Tibial nerve (tissue), 4 donors: ENCODE measurements around the gene BDH1. TPM values are rescaled to one million over a fixed set of nuclear protein-coding genes. Genes with fewer than 3 reads are reported as not detected.

Source experiments
- DNase-seq, 2 donors: peaks; one replicate each; pipeline ENCODE4 v3.0.0-alpha.2; 2019; ENCODE audit warnings: low spot score in 2 of 2
- H3K27ac ChIP-seq, 4 donors: fragments of 200-600 bp; sonication (generic) in 3 of 4; one replicate each; pipeline ENCODE4 v1.5.1; 2017 to 2019; ENCODE audit warnings: mild to moderate bottlenecking in 1 of 4
- H3K27me3 ChIP-seq, 2 donors: fragments of 200-600 bp; sonication (generic) in 1 of 2; one replicate each; pipeline versions ENCODE4 v1.5.1 to v1.6.0; 2017 to 2019
- H3K36me3 ChIP-seq, 3 donors: fragments of 200-600 bp; sonication (generic); one replicate each; pipeline ENCODE4 v1.5.1; 2018 to 2019
- H3K4me1 ChIP-seq, 4 donors: fragments of 200-600 bp; sonication (generic) in 3 of 4; one replicate each; pipeline ENCODE4 v1.5.1; 2017 to 2019
- H3K4me3 ChIP-seq, 4 donors: fragments of 200-600 bp; sonication (generic) in 3 of 4; one replicate each; pipeline ENCODE4 v1.5.1; 2017 to 2019; ENCODE audit warnings: mild to moderate bottlenecking in 1 of 4, moderate library complexity in 1 of 4
- H3K9me3 ChIP-seq, 4 donors: fragments of 200-600 bp; sonication (generic) in 3 of 4; one replicate each; pipeline ENCODE4 v1.5.1; 2017 to 2019
- EP300 ChIP-seq, 2 donors: sonication (generic); formaldehyde crosslinking; IDR thresholded peaks; one replicate each; pipeline ENCODE4 v1.6.1; 2017; ENCODE audit warnings: antibody characterized with exemption in 2 of 2, mild to moderate bottlenecking in 1 of 2
- POLR2A ChIP-seq, 2 donors: fragments of 450-650 bp; IDR thresholded peaks; one replicate each; pipeline ENCODE4 v1.6.1; 2017; ENCODE audit warnings: antibody characterized with exemption in 2 of 2, mild to moderate bottlenecking in 2 of 2, moderate library complexity in 2 of 2
- WGBS, 2 donors: methylation state at CpG; one replicate each; pipeline ENCODE4 v1.1.5; 2018; 5-methylcytosine and 5-hydroxymethylcytosine counted together
- total RNA-seq, 4 donors: library from RNA; depleted of rRNA; stranded (reverse); fragments of >200 nt; gene quantifications; one replicate each; pipeline ENCODE4 v1.1.0, GENCODE V29; 2016
- TF ChIP-seq, protein P1 (sequence below), 5 experiments: fragments of 200-600 bp in 3 of 5; fragments of 450-650 bp in 2 of 5; sonication (generic) in 3 of 5; IDR thresholded peaks; one replicate each; pipeline ENCODE4 v1.5.1; 2016 to 2019; ENCODE audit warnings: antibody characterized with exemption in 5 of 5, mild to moderate bottlenecking in 3 of 5, moderate library complexity in 2 of 5

Gene BDH1
- total RNA-seq, 4 donors from 2014 or later, result 15.1 to 24.3 (median 18.7) TPM

DNA sequence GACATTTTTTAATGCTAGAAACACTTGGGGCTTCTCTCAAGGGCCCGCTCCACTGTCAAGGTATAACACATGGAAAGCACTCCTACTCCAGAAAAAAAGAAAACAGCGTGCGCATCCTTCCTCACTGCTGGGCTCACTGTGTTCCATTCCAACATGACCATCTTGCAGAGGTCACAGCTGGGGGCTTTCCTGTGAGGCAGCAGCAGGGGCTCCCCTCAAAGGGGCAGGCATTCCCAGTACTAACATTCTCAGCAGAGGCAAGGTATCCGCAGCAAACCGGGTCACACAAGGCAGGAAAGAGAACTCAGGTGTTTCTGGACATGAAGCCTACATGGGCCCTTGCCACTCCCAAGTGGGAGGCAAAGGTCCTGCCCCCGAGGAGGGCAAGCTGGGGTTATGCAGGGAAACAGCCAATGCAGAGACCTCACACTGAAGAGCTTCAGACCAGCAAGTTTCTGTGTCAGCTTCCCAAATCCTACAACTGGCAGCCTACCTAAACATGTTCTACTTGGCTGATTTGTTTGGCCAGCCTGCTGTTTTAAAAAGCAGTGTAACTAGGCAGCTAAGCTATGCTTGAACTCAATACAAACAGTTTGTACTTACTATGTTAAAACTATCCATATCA, 6.4 kb downstream of the BDH1 start:
- WGBS, 2 donors, result 59 to 67% methylated on average over 6 of the region's 6 CpGs
- Histone ChIP-seq H3K4me1 (peaks cover 0 to 9% (median 4%) of the 10 kb centered on the region in 4 donors), H3K36me3 (peaks cover 0 to 5% (median 0%) of the 10 kb centered on the region in 3 donors), H3K4me3 (no peak overlapping the region), H3K9me3 (no peaks in the 10 kb centered on the region), H3K27me3 (no peaks in the 10 kb centered on the region), H3K27ac (no peak overlapping the region)
- no peak for DNase-seq
- TF ChIP-seq POLR2A (IDR thresholded peaks at IDR 0.05) (no peak), EP300 (IDR thresholded peaks at IDR 0.05) (no peak)
- TF ChIP-seq, protein P1, sequence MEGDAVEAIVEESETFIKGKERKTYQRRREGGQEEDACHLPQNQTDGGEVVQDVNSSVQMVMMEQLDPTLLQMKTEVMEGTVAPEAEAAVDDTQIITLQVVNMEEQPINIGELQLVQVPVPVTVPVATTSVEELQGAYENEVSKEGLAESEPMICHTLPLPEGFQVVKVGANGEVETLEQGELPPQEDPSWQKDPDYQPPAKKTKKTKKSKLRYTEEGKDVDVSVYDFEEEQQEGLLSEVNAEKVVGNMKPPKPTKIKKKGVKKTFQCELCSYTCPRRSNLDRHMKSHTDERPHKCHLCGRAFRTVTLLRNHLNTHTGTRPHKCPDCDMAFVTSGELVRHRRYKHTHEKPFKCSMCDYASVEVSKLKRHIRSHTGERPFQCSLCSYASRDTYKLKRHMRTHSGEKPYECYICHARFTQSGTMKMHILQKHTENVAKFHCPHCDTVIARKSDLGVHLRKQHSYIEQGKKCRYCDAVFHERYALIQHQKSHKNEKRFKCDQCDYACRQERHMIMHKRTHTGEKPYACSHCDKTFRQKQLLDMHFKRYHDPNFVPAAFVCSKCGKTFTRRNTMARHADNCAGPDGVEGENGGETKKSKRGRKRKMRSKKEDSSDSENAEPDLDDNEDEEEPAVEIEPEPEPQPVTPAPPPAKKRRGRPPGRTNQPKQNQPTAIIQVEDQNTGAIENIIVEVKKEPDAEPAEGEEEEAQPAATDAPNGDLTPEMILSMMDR (IDR thresholded peaks at IDR 0.05), result no peak

DNA sequence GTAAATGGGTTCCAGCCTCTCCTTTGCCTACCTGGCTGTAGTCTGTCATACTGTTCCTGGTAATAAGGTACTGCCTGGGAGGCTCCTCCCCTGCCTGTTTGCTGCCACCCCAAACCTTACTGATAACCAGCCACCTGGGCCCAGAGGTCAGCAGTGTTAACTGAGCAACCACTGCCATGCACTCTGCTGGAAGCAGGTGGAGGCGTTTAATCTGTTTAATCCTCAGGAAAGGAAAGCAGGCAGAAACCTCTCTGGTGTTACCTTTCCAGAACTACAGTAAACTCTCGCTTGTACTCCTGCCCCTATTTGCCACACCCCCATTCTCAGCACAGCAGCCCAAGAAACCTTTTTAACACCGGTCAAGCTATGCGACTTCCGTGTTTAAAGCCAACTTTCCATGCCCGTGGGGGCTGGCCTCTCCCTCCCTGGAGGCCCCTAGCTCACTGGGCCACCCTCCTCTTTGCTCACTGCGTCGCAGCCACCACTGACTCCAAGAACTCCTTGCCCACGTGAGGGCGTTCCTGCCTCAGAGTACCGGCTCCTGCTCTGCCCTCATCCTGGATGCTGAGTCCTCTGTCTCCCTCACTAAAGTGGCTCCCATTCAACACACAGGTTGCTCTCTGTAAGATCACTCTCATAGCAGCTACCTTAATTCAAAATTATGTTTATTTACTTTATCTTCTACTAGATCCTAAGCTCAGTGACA, 8.3 kb downstream of the BDH1 start:
- H3K4me3 ChIP-seq, result no peak overlapping the region
- no peaks in the 10 kb centered on the region for H3K27me3 ChIP-seq
- H3K4me1 ChIP-seq, result no peaks in the 10 kb centered on the region
- no peak for DNase-seq
- H3K9me3 ChIP-seq, result no peaks in the 10 kb centered on the region
- H3K27ac ChIP-seq, result no peak overlapping the region
- peaks cover 0 to 17% (median 0%) of the 10 kb centered on the region in 3 donors for H3K36me3 ChIP-seq
- TF ChIP-seq, protein P1 (IDR thresholded peaks at IDR 0.05), result no peak
- TF ChIP-seq EP300 (IDR thresholded peaks at IDR 0.05) (no peak), POLR2A (IDR thresholded peaks at IDR 0.05) (no peak)
- 42 to 55% methylated on average over 11 of the region's 11 CpGs for WGBS, 2 donors

DNA sequence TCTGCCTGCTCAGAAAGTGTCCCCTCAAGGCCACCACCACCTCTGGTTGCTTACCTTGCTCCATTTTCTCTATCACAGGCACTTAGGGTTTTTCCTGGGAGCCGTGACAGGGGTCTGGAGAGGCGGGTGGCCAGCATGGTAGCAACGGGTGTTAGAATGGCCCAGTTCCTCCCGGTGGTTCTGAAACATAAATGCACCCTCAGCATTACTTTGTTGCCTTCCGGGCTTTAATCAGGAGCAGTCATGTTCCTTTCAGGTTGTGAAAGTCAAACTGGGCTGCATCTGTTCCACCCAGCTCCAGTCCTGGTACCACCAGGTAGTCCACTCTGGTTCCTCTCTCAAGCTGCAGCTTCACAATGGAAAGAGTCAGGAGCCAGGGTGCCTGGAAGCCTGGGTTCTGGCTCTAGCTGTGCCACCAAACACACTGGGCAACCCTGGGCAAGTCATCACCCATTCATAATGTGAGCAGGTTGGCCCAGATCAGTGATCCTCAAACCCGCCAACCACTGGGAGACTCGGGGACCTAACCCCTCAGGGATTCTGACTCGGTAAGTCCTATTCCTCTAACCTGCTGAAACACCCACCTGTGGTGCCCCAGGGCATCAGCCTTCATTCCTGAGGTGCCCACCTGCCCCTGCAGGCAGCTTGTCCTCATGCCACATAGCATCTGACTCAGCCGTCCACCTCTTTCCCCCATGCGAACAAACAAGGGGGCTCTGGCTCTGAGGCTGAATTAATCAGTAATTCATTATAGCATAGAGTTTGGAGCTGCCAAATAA, 9.3 kb downstream of the BDH1 start:
- H3K4me3 ChIP-seq, result no peak overlapping the region
- TF ChIP-seq POLR2A (IDR thresholded peaks at IDR 0.05), result no peak
- TF ChIP-seq EP300 (IDR thresholded peaks at IDR 0.05), result no peak
- TF ChIP-seq, protein P1 (IDR thresholded peaks at IDR 0.05), result no peak
- no peaks in the 10 kb centered on the region for H3K27me3 ChIP-seq
- peaks cover 0 to 8% (median 0%) of the 10 kb centered on the region in 4 donors for H3K4me1 ChIP-seq
- no peak for DNase-seq
- no peak overlapping the region for H3K27ac ChIP-seq
- H3K36me3 ChIP-seq, result peaks cover 0 to 17% (median 0%) of the 10 kb centered on the region in 3 donors
- no peaks in the 10 kb centered on the region for H3K9me3 ChIP-seq
- WGBS, 2 donors, result 86 to 88% methylated on average over 9 to 10 of the region's 10 CpGs

DNA sequence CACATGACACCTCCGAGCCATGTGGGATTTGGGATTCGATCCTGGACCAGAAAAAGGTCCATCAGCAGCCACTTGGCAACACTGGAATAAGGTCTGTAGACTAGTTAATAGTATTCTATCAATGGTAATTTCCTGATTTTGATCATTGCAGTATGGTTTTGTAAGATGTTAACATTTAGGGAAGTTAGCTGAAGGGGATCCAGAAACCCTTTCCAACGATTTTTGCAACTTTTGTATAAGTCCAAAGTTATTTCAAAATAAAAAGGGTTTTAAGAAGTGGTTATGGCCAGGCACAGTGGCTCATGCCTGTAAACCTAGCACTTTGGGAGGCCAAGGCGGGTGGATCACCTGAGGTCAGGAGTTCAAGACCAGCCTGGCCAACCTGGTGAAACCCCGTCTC, 10.2 kb downstream of the BDH1 start:
- Histone ChIP-seq H3K4me1 (peaks cover 0 to 9% (median 0%) of the 10 kb centered on the region in 4 donors), H3K27me3 (no peaks in the 10 kb centered on the region), H3K4me3 (no peak overlapping the region), H3K9me3 (no peaks in the 10 kb centered on the region), H3K27ac (no peak overlapping the region), H3K36me3 (peaks cover 0 to 17% (median 0%) of the 10 kb centered on the region in 3 donors)
- TF ChIP-seq, protein P1 (IDR thresholded peaks at IDR 0.05), result no peak
- TF ChIP-seq POLR2A (IDR thresholded peaks at IDR 0.05) (no peak), EP300 (IDR thresholded peaks at IDR 0.05) (no peak)
- 79 to 85% methylated on average over 5 of the region's 5 CpGs for WGBS, 2 donors
- no peak for DNase-seq
